AG09309 (cell line): Measurements from ENCODE around the gene GAA.

ENCODE experiments used
- DNase-seq: peaks from one replicate; pipeline ENCODE4 v3.0.0-alpha.2; 2010; ENCODE audit warnings: low read depth
- H3K4me3 ChIP-seq: 2 replicates; pipeline ENCODE4 v1.5.1; 2011; ENCODE audit warnings: mild to moderate bottlenecking, low read depth, low read length, moderate library complexity; ENCODE audit not compliant: control insufficient read depth
- TF ChIP-seq, protein P1 (sequence below): IDR thresholded peaks from 2 replicates; pipeline ENCODE4 v1.5.1; 2011; ENCODE audit warnings: mild to moderate bottlenecking, low read depth, low read length, inconsistent platforms; ENCODE audit not compliant: insufficient read depth, control insufficient read depth; ENCODE audit errors: missing control alignments

Gene GAA

DNA sequence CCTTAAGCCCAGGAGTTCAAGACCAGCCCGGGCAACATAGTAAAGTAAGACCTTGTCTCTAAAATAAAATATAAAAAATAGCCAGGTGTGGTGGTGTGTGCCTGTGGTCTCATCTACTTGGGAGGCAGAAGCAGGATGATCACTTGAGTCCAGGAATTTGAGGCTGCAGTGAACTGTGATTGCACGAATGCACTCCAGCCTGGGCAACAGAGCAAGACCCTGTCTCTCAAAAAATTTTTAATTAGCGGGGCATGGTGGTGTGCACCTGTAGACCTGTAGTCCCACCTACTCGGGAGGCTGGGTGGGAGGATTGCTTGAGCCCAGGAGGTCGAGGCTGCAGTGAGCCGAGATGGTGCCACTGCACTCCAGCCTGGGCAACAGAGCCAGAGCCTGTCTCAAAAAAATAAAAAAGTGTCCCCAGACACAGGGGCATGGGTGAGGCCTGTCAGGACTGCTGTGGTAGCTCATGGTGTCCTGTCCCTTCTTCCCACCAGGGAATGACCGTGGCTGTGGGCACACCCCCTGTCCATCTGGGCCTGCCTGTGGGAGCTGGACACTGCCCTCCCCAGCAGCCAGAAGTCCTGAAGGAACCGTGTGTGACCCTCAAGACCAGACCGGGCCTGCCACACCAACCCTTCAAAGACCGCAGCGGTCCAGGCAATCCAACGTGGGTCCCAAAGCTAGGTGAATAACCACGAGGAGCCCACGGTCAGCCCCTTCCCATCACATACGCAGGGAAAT lies 30.8 kb upstream of the GAA start:
- H3K4me3 ChIP-seq, result no peak overlapping the region
- no peak for DNase-seq
- TF ChIP-seq, protein P1, sequence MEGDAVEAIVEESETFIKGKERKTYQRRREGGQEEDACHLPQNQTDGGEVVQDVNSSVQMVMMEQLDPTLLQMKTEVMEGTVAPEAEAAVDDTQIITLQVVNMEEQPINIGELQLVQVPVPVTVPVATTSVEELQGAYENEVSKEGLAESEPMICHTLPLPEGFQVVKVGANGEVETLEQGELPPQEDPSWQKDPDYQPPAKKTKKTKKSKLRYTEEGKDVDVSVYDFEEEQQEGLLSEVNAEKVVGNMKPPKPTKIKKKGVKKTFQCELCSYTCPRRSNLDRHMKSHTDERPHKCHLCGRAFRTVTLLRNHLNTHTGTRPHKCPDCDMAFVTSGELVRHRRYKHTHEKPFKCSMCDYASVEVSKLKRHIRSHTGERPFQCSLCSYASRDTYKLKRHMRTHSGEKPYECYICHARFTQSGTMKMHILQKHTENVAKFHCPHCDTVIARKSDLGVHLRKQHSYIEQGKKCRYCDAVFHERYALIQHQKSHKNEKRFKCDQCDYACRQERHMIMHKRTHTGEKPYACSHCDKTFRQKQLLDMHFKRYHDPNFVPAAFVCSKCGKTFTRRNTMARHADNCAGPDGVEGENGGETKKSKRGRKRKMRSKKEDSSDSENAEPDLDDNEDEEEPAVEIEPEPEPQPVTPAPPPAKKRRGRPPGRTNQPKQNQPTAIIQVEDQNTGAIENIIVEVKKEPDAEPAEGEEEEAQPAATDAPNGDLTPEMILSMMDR, result no peak

DNA sequence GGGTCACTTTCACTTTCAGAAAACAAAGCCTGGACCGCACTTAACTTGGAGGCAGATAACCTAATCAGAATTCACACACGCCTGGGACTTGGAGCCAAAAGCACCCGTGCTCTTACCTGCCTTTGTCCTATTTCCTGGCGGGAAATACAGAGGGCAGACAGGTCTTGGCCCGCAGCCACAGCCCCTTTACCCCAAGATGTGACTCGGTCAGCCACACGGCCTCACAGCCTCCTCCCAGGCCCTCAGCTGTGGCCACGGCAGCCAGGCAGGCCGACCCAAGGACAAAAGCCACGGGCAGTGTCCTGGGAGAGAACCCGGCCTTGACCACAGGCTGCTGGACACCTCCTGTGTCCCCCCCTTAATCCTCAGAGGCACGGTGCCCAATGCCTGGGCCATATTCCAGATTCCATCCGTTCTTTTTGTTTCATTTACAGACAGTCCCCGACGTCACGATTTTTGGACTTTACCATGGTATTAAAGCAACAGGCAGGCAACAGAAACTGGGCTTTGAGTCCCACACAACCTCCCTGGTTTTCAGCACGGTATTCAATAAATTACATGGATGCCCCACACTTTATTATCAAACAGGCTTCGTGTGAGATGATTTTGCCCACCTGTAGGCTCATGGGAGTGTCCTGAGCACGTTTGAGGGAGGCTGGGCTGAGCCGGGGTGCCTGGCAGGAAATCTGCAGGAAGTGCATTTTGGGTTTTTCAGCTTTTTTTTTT lies 30.1 kb upstream of the GAA start:
- peak overlapping the region; percentile 6 for H3K4me3 ChIP-seq
- TF ChIP-seq, protein P1, result no peak
- DNase-seq, result no peak

DNA sequence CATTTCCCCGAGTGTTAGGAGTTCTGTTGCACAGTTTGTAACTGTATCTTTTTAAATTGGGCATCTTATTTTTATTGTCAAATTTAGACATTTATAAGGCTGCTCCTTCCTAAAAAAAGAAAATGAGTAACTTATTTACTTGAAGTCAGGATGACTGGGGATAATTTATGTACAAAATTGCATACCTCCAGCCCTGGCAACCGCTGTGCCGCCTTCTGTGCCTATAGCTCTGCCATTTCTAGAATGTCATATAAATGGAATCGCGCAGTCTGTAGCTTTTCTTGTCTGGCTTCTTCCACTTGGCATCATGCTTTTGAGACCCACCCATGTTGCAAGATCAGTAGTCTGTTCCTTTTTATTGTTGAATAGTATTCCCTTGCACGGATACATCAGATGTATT lies 29.0 kb upstream of the GAA start:
- TF ChIP-seq, protein P1, result no peak
- no peak overlapping the region for H3K4me3 ChIP-seq
- DNase-seq, result no peak

DNA sequence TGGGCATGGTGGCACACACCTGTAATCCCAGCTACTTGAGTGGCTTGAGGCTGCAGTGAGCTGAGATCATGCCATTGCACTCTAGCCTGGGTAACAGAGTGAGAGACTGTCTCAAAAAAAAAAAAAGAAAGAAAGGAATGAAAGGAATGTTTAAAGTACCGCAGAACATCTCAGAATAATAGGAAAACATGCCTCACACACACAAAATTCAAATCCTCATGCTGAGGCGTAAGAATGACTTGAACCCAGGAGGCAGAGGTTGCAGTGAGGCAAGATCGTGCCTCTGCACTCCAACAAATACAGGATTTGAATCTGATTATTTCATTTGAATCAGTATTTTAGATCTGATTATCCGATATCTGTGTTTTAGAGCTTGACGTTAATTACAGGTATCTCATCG lies 21.3 kb upstream of the GAA start:
- no peak for DNase-seq
- TF ChIP-seq, protein P1, result no peak
- no peak overlapping the region for H3K4me3 ChIP-seq

DNA sequence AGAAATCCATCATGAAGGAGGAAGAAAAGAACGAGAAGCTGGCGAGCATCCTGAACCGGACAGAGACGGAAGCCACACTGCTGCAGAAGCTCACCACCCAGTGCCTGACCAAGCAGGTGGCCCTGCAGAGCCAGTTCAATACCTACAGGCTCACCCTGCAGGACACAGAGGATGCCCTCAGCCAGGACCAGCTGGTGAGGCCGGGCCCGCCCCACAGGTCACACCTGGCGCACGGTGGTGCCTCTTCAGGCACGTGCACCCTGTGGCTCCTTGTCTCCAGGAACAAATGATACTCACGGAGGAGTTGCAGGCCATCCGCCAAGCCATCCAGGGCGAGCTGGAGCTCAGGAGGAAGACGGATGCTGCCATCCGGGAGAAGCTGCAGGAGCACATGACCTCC lies 19.8 kb upstream of the GAA start:
- TF ChIP-seq, protein P1, result no peak
- H3K4me3 ChIP-seq, result no peak overlapping the region
- no peak for DNase-seq

DNA sequence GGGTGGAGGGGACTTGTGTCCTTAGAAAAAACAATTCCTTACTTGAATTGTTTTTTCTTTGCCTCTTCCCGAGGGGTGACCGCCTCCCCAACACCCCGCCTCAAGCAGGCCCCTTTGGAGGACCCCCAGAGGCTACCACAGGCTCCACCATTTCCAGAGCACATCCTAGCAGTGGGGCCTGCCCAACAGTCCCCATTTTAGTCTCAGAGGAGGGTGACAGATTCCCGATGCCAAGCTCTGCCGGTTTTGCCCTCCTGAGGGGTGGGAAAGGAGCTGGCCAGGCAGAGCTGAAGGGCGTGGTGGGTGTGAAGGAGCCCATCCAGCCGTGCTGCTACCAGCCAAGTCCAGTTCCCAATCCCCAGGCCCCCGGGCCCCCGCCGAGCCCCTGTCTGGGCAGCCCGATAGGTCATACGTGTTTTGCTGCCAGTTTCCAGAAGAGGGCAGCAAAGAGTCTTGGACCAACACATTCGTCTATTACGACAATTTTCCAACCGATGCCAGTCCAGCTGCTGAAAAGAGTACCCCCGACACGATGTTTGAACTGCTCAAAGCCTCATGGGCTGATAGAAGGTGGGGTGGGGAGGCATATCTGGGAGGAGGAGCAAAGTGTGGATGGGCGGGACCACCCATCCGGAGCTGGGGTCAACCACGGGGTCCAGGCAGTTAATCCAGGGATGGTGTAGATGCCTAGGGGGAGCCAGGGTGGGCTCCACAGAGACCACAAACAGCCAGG lies 18.8 kb upstream of the GAA start:
- TF ChIP-seq, protein P1, result peak; percentile 77
- no peak overlapping the region for H3K4me3 ChIP-seq

More for the DNA sequence above, 18.8 kb upstream of the GAA start:
- DNase-seq, result peak; percentile 42
